ENCODE results near the gene GALNT12.

GRCh38 chr9:98819231-98819630 lies 11.8 kb downstream of the GALNT12 start:
- TF ChIP-seq EP300 (IDR thresholded peaks at IDR 0.05) (no peak), CTCF (IDR thresholded peaks at IDR 0.05) (no peak), POLR2A (IDR thresholded peaks at IDR 0.05) (no peak)
